ENCODE data around the gene MDFIC. TPM values are rescaled to one million over a fixed set of nuclear protein-coding genes. Genes with fewer than 3 reads are reported as not detected.

MDFIC gene
- polyA plus RNA-seq, 1 of the 3 experiments (the other 2 are of a cell fraction) = 2.8 TPM

DNA sequence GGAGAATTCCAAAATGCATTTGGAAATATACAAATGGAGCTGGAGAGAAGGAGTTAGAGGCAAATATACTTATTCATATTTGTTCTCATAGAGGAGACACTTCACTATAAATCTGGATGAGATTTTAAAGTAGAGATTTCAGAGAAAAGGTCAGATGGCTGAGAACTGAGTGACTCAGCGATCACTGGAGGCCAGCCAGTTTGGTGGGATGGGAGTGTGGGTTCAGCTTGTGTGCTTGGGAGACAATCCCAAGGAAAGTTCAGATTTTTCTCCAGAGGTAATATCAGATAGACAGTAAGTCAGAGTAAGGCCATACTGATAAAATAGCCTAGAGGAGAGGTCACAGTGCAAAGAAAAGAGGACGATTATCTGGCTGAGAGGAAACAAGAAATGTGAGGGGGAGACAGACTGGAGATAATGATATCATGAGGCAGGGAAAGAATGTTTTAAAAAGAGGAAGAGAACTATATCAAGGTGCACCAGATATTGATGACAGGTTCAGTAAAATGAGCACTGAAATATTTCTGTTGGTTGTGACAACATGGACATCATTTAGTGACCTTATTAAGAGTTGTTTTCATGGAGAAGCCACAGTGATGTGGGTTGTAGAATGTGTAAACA lies 67.0 kb downstream of the MDFIC start:
- Histone ChIP-seq H3K36me3 (replicated peaks in 1 of 2; ENCODE audit: control insufficient read depth in 1 of 2, insufficient read depth in 2 of 2, low read length in 1 of 2) (no peaks in the 10 kb centered on the region), H2AFZ (ENCODE audit: low read depth) (no peak overlapping the region), H3K79me2 (ENCODE audit: insufficient read depth) (no peaks in the 10 kb centered on the region), H3K9ac (no peak overlapping the region), H3K9me2 (no peaks in the 10 kb centered on the region), H3K9me3 (no peaks in the 10 kb centered on the region), H3K27ac (ENCODE audit: low read depth in 2 of 2, low read length in 1 of 2) (peak overlapping the region in 1 of 2 experiments; percentile 33; a peak in 1 of 4 replicates), H3F3A (replicated peaks; ENCODE audit: insufficient read depth) (no peaks in the 10 kb centered on the region), H4K20me1 (ENCODE audit: insufficient read depth) (no peaks in the 10 kb centered on the region), H3K27me3 (ENCODE audit: insufficient read depth) (no peaks in the 10 kb centered on the region), H3K4me1 (ENCODE audit: control insufficient read depth in 1 of 2, insufficient read depth in 2 of 2, low read depth in 1 of 2, low read length in 1 of 2) (no peaks in the 10 kb centered on the region), H3K4me2 (no peak overlapping the region), H3K4me3 (ENCODE audit: low read depth in 2 of 2, low read length in 1 of 2) (no peak overlapping the region)
- POLR2A ChIA-PET = no interaction called here
- no peak for DNase-seq
- CTCF ChIA-PET = no interaction called here
- 0% methylated on average over 2 of the region's 2 CpGs for WGBS (ENCODE audit: low lambda C conversion rate)
- TF ChIP-seq FOSL2 (IDR thresholded peaks at IDR 0.05; ENCODE audit: borderline replicate concordance, low read depth) (peak; percentile 37; the same call in 1 of the 2 replicates), ELF1 (IDR thresholded peaks at IDR 0.05) (no peak), TEAD4 (IDR thresholded peaks at IDR 0.05; ENCODE audit: borderline replicate concordance, insufficient read depth) (no peak), NRF1 (IDR thresholded peaks at IDR 0.05; ENCODE audit: low read depth, low read length) (no peak), RCOR1 (IDR thresholded peaks at IDR 0.05; ENCODE audit: low read length) (no peak), MXI1 (IDR thresholded peaks at IDR 0.05; ENCODE audit: low read depth, low read length) (no peak), USF1 (IDR thresholded peaks at IDR 0.05; ENCODE audit: borderline replicate concordance, low read depth) (no peak), RXRA (IDR thresholded peaks at IDR 0.05; ENCODE audit: borderline replicate concordance, low read depth) (peak; percentile 55; the same call in 1 of the 2 replicates), EZH2phosphoT487 (IDR thresholded peaks at IDR 0.05; ENCODE audit: borderline replicate concordance, low read depth) (no peak), NFIC (IDR thresholded peaks at IDR 0.05; ENCODE audit: borderline replicate concordance) (peak; percentile 53; the same call in 1 of the 2 replicates), RAD21 (IDR thresholded peaks at IDR 0.05; ENCODE audit: low read length) (no peak), JUND (IDR thresholded peaks at IDR 0.05) (no peak), FOXJ3 (CRISPR knock-in tag; IDR thresholded peaks at IDR 0.05) (no peak), TCF12 (IDR thresholded peaks at IDR 0.05) (0 out of 2 replicates have a peak, but pooled peaks have one; percentile 24), EP300 (IDR thresholded peaks at IDR 0.05; ENCODE audit: borderline replicate concordance in 1 of 2, low read depth in 1 of 2, low read length in 1 of 2) (no peak), GATA2 (CRISPR knock-in tag; IDR thresholded peaks at IDR 0.05) (no peak), MAX (IDR thresholded peaks at IDR 0.05; ENCODE audit: low read depth) (no peak), MEF2A (IDR thresholded peaks at IDR 0.05; ENCODE audit: borderline replicate concordance, low read depth) (no peak), SIN3A (IDR thresholded peaks at IDR 0.05; ENCODE audit: borderline replicate concordance, low read depth, low read length) (no peak), PBX3 (IDR thresholded peaks at IDR 0.05) (no peak)
- TF ChIP-seq, protein P1, sequence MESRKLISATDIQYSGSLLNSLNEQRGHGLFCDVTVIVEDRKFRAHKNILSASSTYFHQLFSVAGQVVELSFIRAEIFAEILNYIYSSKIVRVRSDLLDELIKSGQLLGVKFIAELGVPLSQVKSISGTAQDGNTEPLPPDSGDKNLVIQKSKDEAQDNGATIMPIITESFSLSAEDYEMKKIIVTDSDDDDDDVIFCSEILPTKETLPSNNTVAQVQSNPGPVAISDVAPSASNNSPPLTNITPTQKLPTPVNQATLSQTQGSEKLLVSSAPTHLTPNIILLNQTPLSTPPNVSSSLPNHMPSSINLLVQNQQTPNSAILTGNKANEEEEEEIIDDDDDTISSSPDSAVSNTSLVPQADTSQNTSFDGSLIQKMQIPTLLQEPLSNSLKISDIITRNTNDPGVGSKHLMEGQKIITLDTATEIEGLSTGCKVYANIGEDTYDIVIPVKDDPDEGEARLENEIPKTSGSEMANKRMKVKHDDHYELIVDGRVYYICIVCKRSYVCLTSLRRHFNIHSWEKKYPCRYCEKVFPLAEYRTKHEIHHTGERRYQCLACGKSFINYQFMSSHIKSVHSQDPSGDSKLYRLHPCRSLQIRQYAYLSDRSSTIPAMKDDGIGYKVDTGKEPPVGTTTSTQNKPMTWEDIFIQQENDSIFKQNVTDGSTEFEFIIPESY (IDR thresholded peaks at IDR 0.05; ENCODE audit: borderline replicate concordance, low read depth) = no peak
- TF ChIP-seq, protein P2, sequence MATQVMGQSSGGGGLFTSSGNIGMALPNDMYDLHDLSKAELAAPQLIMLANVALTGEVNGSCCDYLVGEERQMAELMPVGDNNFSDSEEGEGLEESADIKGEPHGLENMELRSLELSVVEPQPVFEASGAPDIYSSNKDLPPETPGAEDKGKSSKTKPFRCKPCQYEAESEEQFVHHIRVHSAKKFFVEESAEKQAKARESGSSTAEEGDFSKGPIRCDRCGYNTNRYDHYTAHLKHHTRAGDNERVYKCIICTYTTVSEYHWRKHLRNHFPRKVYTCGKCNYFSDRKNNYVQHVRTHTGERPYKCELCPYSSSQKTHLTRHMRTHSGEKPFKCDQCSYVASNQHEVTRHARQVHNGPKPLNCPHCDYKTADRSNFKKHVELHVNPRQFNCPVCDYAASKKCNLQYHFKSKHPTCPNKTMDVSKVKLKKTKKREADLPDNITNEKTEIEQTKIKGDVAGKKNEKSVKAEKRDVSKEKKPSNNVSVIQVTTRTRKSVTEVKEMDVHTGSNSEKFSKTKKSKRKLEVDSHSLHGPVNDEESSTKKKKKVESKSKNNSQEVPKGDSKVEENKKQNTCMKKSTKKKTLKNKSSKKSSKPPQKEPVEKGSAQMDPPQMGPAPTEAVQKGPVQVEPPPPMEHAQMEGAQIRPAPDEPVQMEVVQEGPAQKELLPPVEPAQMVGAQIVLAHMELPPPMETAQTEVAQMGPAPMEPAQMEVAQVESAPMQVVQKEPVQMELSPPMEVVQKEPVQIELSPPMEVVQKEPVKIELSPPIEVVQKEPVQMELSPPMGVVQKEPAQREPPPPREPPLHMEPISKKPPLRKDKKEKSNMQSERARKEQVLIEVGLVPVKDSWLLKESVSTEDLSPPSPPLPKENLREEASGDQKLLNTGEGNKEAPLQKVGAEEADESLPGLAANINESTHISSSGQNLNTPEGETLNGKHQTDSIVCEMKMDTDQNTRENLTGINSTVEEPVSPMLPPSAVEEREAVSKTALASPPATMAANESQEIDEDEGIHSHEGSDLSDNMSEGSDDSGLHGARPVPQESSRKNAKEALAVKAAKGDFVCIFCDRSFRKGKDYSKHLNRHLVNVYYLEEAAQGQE (IDR thresholded peaks at IDR 0.05; ENCODE audit: low read depth, low read length) = no peak
